ENCODE data around the gene MOV10.

MOV10 gene

GRCh38 chr1:112643080-112643479 lies 31.4 kb upstream of the MOV10 start:
- TF ChIP-seq, protein P1, sequence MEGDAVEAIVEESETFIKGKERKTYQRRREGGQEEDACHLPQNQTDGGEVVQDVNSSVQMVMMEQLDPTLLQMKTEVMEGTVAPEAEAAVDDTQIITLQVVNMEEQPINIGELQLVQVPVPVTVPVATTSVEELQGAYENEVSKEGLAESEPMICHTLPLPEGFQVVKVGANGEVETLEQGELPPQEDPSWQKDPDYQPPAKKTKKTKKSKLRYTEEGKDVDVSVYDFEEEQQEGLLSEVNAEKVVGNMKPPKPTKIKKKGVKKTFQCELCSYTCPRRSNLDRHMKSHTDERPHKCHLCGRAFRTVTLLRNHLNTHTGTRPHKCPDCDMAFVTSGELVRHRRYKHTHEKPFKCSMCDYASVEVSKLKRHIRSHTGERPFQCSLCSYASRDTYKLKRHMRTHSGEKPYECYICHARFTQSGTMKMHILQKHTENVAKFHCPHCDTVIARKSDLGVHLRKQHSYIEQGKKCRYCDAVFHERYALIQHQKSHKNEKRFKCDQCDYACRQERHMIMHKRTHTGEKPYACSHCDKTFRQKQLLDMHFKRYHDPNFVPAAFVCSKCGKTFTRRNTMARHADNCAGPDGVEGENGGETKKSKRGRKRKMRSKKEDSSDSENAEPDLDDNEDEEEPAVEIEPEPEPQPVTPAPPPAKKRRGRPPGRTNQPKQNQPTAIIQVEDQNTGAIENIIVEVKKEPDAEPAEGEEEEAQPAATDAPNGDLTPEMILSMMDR (IDR thresholded peaks at IDR 0.05; ENCODE audit: low read length, missing control alignments), result no peak
- no peak overlapping the region for H3K4me3 ChIP-seq (replicated peaks; ENCODE audit: low read depth, low read length)
- no peak for DNase-seq (ENCODE audit: low read depth)

DNA sequence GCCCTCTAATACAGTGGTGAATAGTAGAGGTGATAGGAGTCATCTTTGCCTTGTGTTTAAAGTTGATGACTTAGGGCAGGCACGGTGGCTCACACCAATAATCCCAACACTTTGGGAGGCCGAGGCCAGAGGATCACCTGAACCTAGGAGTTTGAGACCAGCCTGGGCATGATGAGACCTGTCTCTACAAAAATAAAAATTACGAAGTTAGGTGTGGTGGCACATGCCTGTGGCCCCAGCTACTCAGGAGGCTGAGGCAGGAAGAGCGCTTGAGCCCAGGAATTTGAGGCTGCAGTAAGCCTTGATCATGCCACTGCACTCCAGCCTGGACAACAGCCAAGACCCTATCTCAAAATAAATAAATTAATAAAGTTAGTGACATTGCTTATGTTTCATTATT lies 28.2 kb upstream of the MOV10 start:
- DNase-seq (ENCODE audit: low read depth), result no peak
- TF ChIP-seq, protein P1 (IDR thresholded peaks at IDR 0.05; ENCODE audit: low read length, missing control alignments), result no peak
- no peak overlapping the region for H3K4me3 ChIP-seq (replicated peaks; ENCODE audit: low read depth, low read length)

DNA sequence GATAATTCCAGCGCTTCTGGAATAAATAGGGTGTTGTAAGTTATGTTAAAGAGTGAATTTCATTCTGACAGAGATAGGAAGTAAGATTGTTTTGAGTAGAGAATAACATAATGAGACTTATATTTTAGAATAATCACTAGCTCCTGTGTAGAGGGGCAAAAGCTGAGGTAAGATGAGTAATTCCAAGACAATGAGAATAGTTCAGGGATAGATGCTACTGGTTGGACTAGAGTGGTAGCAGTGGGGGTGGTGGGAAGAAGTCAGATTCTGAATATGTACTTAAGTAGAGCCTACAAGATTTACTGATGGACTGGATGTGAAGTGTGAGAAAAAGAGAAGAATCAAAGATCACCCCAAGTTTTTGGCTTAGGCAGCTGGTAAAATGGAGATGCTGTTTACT lies 23.3 kb upstream of the MOV10 start:
- no peak overlapping the region for H3K4me3 ChIP-seq (replicated peaks; ENCODE audit: low read depth, low read length)
- TF ChIP-seq, protein P1 (IDR thresholded peaks at IDR 0.05; ENCODE audit: low read length, missing control alignments), result no peak
- no peak for DNase-seq (ENCODE audit: low read depth)

DNA sequence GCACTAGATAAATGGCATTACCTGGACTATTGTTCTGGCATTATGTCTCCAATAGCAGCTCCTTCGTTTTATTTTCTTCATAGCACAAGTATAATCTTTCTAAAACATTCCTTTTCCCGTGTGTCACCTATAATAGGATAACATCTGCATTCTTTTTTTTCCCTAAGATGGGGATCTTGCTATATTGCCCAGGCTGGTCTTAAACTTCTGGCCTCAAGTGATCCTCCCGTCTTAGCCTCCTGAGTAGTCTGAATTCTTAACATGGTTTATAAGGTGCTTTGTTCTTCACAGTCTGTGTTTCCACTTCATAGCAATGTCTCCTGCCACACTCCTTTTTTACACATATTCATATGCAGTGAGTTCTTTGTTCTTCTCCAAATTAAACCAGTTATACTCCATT lies 8.6 kb upstream of the MOV10 start:
- no peak overlapping the region for H3K4me3 ChIP-seq (replicated peaks; ENCODE audit: low read depth, low read length)
- TF ChIP-seq, protein P1 (IDR thresholded peaks at IDR 0.05; ENCODE audit: low read length, missing control alignments), result no peak
- no peak for DNase-seq (ENCODE audit: low read depth)

GRCh38 chr1:112666946-112667345 lies 7.5 kb upstream of the MOV10 start:
- H3K4me3 ChIP-seq (replicated peaks; ENCODE audit: low read depth, low read length), result no peak overlapping the region
- DNase-seq (ENCODE audit: low read depth), result no peak
- TF ChIP-seq, protein P1 (IDR thresholded peaks at IDR 0.05; ENCODE audit: low read length, missing control alignments), result no peak

- no peak for DNase-seq (ENCODE audit: low read depth)
- TF ChIP-seq, protein P1 (IDR thresholded peaks at IDR 0.05; ENCODE audit: low read length, missing control alignments), result no peak
- no peak overlapping the region for H3K4me3 ChIP-seq (replicated peaks; ENCODE audit: low read depth, low read length)
These were observed 2.5 kb upstream of the MOV10 start for GRCh38 chr1:112672009-112672408.

DNA sequence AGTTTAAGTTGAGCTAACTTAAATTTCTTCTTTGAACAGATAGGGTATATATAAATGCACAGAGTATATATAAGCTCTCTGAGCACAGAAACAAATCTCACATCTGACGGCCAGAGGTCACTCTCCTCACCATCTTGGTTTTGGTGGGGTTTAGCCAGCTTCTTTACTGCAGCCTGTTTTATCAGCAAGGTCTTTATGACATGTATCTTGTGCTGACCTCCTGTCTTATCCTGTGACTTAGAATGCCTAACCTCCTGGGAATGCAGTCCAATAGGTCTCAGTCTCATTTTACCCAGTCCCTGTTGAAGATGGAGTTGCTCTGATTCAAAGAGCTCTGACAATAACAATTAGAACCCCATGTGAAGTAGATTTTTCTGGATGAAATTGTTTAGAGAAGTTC lies 1.6 kb upstream of the MOV10 start:
- no peak for DNase-seq (ENCODE audit: low read depth)
- H3K4me3 ChIP-seq (replicated peaks; ENCODE audit: low read depth, low read length), result no peak overlapping the region
- TF ChIP-seq, protein P1 (IDR thresholded peaks at IDR 0.05; ENCODE audit: low read length, missing control alignments), result no peak

Data from fibroblast of pulmonary artery (primary cell).